ENCODE data around the gene PTTG1IP.
A peak's percentile ranks its signal among the peaks of the same experiment; 100 is the strongest.
"Not testable (repeated sequence)": the region's sequence is repeated elsewhere in the genome, so short reads cannot be mapped to it uniquely, and the experiment has no call there.

PTTG1IP gene

DNA sequence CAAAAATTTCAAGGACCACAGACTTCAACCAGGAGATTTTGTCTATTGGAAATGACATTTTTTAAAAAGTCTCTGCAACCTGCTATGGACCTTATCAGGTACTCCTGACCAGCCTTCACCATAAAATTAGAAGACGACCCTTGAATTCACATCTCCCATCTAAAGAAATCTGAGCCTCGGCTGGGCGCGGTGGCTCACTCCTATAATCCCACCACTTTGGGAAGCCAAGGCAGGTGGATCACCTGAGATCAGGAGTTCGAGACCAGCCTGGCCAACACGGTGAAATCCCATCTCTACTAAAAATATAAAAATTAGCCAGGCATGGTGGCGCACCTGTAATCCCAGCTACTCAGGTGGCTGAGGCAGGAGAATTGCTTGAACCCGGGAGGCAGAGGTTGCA lies 5.7 kb upstream of the PTTG1IP start:
- not testable (repeated sequence) for DNase-seq

DNA sequence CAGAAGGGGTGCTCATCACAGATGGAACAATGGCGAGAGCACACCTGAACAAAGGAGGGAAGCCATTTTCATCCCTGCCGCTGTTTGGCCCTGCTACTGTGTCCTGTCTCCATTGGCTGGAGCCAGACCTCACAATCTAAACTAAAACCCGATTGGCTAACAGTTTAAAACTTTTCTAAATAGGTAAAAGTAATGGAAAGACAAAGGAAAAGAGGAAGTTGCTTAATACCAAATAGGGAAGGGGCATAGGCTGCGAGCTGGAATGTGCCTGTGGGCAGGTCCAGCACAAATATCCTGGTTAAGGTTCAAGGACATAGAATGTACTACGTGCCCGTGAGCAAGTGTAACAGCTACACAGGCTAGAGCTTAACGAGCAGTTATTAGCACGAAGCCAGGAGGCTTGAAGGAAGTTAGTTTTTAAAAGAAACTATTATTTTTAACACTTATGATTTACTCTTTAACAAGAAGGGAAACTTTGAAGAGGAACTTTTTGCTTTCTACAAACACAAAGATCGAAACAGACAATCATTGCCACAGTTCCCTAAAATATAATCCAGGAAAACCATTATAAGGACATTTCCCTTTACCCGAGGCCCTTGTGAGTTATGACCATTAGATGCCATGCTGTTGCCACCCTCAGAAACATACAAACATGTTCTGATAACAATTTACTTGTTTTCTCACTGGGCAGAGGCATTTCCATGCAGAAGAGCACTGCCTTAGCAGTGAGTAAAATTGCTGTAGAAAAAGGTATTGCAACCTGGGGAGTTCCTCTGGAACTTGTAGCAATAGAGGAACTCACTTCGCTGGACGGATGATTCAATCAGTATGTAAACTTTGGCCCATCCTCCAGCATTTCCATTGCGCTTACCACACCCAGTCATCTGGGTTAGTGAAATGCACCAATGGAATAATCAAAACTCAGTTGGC lies 4.8 kb upstream of the PTTG1IP start:
- no peak for DNase-seq

DNA sequence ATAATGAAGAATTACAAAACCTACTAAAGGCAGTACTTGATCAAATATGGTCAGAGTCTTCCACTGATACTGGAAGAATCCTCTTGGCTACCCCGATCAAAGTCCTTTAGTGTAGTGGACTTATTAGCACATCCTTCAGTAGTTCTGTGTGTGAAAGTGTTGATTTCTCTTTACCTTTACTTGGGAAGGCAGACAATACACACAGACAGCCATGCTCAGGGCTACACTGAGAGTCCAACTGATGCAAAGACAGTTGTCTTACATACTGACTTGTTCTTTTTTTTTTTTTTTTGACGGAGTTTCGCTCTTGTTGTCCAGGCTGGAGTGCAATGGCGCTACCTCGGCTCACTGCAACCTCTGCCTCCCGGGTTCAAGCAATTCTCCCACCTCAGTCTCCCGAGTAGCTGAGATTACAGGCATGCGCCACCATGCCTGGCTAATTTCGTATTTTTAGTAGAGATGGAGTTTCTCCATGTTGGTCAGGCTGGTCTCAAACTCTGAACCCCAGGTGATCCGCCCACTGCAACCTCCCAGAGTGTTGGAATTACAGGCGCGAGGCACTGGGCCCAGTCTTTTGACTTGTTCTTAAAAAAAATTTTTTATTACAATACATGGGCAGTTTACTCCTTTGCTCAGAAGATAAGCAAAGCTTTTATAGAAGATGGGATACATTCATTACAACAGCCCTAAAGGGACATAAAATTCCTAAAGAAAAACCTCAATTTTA lies 3.5 kb upstream of the PTTG1IP start:
- DNase-seq: no peak

DNA sequence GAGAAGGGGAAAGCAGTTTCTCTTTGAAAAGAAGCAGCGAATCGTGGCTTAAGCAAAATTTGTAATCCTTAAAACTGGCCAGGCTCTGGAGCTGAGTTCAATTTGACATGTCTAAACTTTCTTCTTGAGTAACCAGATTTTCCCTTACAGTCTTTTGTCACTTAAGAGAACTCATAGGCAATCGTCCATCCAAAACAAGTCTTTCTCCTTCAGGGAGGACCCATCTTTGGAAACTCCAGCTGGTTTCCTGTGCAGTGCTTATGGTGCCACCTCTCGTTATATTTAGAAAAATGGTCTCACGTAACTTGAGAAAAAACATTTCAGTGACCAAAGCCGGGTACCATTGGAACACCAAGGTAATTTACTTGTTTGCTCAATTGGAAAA lies 1.8 kb upstream of the PTTG1IP start:
- no peak for DNase-seq

DNA sequence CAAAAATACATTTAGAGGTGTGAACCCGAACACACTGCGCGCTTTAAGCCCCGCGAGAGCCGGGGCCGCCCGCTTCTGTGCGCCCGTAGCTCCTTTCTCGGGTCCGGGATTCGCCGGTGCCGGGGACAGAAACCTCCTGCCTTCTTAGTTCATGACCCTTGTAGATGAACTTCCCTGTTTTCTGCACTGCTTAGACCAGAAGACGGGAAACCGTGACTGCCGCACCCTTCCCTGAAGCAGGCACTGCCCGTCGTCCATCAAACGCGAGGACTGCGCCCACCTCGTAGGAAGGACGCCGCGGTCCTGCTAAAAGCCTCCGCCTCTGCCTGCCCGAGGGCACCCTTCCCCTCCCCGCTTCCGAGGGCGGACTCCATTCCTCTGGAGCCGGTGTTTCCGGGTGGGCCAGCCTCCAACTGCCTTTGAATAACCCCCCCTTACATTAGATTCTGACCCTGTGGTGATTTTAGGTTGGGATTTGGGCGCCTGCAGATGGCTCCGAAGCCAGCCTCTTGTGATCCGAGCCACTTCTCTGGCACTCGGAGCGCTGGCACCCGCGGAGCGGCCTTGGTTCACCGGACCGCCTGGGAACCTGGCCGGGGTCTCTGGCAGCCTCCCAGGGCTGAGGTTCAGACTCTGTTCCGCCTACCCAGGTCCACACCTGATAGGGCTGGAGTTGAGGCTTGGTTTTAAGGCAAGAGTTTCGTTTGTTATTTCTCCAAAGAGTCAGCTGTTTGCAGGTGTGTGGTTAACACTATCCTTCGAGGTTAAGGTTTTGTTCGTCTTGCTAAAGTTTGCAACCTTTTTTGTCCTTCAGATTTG lies 1.2 kb upstream of the PTTG1IP start:
- DNase-seq: peak; percentile 64

DNA sequence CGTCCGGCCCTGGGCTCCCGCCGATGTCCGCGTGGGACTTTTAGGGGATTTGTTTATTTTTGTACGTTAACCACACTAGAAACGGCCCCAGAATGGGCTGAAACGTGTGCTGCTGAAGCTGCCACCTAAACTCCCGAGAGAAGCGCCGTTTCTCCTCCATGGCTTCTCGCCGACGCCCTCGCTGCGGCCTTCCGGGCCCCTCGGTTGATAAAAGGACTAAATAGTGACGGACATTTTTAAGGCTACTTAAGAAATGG lies 678 bp upstream of the PTTG1IP start:
- no peak for DNase-seq

DNA sequence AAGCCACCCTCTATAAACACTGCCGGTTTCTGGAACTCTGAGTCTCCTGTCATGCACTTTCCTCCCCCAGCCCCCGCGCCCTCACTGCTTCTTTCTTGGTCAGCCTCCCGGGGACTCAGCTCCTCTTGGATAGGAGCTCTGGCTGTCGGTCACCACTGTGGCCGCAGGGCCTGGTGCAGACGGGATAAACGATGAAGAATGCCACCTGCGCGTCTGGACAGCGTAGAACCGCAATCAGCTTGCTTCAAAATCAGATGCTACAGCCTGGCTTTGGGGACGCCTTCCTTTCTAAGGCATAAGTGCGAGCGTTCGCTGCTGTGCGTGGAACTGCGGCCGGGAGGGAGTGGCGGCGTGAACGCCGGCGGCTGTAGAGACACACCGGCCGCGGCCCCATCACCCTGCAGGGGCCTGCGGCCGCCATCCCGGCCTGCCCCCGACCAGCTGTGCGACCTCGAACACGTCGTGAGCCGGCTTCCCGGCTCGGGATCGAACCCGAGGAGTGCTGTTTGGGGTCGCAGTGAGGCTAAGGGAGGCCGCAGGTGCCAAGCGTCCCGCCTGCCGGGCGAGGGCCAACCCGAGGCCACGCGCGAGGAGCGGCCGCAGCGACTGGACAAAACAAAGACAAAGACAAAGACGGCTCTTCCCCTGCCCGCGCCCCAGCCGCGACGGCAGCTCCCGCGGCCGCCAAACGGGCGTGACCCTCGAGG lies 688 bp downstream of the PTTG1IP start:
- DNase-seq: no peak

DNA sequence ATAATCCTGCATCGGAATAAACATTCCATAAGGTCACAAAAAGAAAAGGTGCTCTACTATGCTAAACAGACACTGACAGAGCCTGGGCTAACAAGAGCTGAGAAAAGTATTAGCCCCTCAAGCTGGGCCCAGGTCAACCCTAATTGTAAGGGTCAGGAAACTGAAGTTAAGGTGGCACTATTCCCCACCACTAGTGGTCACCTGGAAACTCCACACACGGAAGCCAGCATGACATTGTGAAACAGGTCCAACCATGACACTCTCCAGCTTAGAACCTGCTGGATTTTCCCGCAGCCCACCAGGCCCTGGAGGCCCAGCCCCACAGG lies 1.2 kb downstream of the PTTG1IP start:
- no peak for DNase-seq

DNA sequence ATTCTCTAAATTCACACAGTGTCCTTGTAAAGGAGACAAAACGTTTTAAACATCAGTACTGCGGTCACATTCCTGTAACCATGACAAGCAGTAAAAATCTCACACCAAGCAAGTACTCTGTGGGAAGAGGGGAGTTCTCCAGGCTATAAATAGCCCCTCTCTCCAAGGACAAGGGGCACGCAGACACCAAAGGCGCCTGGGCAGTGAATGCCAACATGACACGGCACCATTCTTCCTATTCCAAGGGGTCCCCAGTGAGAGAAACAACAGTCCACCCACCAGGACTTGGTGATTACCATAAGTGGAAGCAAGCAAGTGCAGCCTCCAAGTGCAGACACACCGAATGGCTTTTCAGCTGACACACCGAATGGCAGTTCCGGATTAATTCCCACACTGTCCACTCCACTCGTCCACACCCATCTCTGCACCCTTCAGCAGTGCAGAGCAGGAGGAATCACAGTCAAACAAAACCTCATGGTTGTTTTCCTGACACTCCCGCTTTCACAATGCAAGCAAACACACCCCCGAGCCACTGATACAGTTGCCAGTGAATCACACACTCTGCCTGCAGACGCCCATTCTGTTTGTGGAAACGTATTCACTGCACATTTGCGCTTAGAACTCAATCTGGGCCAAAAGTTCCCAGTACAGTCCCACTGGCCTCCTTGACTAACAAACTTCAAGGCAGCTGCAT lies 1.8 kb downstream of the PTTG1IP start:
- DNase-seq: no peak

DNA sequence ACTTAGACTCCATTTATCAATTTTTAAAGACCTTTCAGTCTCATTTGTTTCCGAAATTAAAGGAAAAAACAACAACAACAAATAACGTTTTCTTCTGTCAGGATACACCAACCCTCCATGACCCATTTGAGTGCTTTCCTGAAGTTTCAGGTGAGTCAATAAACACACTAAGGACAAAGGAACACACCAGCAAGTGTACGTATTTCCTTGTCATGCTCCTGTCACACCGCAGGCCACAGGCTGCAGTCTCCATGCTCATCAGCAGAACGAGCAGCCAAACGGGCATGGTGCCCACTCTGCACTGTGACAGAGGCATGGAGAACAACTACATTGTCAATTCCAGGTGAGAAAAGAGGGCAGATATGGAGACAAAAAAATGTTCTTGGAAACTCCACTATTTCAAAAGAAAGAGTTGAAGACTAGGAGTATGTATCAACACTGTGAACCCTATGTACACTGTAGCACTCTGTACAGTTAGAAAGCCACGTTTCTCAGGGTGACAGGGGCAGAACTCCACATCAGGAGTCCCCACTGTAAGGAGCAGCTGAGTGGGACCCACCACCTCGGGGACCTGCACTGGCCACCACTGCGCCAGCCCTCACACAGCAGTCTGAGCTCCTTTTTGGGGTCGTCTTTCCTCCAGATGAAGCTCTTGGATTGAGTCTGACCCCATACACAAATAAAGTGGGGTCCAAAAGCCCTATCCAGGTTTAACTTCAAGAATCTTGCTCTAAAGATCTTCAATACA lies 2.6 kb downstream of the PTTG1IP start:
- DNase-seq: no peak

DNA sequence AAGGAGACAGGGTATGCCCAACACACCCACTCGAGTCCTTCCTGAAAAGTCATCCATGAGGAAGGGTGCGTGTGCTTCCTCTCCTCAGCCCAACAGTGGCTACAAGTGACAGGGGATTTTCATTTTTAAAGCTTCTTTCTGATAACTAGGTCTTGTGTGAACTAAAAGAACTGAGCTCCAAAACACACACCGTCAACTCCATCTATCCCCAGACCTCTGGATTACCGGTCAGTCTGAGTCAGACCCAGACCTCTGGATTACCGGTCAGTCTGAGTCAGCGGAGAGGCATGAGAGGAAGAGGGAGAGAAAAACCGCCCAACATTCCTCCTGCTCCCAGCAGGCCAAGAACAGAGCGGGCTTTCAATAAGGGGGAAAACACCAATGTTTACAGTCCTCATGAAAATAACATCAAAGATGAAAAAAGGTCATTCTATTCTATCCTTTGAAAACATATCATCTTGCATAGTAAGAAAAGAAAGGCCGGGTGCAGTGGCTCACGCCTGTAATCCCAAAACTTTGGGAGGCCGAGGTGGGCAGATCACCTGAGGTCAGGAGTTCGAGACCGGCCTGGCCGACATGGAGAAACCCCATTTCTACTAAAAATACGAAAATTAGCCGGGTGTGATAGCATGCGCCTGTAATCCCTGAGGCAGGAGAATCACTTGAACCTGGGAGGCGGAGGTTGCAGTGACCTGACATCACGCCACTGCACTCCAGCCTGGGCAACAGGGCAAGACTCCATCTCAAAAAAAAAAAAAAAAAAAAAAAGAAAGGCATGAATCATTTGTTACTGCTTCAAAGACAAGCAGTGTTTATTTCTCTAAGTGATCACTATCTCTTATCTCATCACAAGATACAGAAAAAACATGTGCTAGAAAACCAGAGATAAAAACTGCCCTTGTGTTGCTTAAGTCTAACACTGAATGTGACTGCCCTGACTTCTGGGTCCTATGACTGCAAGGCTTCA lies 3.4 kb downstream of the PTTG1IP start:
- DNase-seq: no peak

DNA sequence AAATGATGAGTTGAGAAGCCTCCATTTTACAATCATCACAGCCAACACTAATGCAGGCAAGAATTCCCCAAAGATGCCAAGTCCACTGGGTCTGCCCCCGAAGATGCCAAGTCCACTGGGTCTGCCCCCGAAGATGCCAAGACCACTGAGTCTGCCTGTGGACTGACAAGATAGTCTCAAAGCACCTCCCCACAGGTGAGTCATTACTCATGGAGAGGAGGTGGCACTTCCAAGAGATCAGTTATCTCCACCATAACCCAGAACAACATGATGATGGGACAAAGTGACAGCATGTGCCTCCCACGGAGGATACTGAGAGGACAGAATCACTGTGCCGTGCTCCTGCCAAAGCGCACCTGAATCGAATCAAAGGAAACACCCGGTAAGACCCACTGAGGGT lies 4.8 kb downstream of the PTTG1IP start:
- no peak for DNase-seq

DNA sequence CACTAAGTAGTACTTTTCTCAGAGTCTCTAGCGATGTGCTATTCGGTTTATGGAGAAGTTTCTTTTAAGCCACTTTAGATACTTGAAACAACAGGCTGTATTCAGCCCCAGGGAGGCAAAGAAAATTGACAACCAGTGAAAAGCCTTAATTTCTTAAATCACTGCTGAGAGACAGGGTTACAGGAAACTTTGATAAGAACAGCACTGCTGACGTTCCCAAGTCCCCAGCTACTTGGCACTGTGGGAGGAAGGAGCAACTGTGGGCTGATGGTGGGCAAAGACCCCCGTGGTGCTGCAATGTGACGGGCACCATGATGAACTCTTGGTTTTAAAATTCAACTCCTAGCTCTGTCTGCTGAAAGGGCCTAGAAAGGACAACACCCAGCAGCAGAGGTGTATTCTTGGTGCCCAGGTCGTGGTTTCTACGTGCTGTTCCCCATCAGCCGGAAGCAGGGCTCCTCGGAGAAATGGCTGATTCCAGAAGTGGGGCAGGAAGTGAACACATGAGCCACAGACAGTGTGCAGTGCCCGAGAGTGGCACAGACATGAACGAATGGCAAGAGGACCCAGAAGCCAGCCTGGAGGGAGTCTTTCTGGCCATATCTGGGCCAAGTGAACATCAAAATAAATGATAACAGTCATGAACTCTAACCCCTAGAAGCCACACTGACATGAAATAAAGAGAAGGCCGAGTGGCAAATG lies 5.3 kb downstream of the PTTG1IP start:
- peak; percentile 59 for DNase-seq

DNA sequence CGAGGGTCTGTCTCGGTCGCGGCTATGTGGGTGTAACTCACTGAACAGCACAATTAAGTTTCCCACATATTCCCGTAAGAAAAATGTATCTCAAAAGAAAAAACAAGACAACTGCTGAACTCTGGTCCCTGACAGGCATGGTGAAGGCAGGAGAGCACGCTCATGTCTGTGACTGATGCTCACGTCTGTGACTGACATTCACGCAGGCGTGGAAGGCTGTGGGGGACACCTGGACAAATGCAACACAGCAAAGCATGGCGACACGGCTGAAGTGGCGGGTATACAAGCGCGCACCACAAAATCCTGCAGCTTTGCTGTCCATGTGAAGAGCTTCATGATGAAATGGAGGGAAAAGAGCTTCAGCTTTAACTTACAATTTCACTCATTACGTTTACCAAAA lies 6.0 kb downstream of the PTTG1IP start:
- DNase-seq: no peak

DNA sequence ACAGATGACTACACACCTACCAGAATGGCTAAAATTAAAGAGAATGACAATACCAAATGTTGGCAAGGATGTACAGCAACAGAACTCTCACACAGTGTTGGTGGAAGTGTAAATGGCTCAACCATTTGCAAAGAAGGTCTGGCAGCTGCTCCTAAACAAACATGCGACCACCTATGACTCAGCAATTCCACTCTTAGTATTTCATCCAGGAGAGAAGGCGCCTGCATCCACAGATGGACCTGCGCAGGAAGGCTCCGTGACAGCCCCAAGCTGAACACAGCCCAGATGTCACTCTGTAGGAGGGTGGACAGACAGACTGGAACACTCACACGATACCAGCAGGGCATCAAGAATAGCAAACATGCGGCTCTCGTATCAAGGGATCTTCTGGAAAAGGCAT lies 6.7 kb downstream of the PTTG1IP start:
- no peak for DNase-seq

DNA sequence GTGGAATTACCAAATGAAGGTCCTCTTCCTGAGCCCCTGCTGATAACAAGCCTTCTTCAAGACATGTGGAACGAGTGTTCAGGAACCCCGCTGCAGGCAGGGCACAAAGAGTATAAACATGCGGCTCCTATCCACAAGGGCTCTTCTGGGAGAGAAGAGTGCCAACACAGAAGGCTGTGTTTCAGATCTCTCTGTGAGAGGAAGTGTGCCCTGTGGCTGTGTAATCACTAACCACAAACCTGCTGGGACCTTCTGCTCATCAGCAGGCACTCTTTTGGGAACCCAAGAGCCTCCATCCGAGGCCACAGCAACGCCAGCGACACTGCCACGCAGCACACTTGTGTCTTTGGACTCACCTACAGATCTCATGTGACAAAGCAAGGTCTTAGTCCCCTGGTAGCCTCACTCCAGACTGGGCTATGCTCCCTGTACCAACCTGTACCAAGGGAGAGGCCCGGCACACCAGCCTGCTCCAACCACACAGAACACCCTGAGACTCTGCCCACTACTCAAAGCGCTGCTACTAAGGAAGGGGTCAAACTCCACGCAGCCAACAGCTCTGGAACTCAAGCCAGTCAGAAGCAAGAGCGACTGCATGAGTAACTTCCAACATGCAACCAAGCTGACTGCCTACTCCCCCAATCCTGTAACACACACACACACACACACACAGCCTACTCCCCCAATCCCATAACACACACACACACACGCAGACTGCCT lies 7.8 kb downstream of the PTTG1IP start:
- peak; percentile 46 for DNase-seq

DNA sequence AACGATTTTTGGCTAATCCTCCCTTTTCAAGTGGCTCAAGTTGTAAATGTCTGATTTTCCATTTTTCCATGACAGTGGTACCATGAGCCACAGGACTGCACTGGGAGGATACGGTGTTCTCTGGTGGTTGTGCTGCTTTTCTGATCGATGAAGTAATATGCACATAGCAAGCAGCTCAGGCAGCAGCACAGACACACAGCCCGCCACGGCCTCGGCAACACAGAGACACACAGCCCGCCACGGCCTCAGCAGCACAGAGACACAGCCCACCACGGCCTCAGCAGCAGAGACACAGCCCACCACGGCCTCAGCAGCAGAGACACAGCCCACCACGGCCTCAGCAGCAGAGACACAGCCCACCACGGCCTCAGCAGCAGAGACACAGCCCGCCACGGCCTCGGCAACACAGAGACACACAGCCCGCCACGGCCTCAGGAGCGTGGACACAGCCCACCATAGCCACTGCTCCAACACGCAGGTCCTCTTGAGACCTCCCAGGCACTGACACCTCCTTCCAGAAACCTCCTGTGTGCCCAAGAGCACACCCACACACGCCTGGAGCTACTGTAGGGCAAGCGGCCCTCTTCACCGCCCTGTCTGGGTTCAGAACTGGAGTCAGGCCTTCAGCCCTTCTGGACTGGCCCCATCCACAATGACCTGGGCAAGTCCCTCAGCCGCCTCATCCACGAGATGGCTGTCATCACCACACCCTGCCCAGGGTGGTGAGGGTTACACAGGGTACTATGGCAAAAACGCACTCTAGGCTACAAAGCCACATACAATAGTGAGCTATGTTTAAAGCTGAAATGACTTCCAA lies 10.4 kb downstream of the PTTG1IP start:
- DNase-seq: no peak

DNA sequence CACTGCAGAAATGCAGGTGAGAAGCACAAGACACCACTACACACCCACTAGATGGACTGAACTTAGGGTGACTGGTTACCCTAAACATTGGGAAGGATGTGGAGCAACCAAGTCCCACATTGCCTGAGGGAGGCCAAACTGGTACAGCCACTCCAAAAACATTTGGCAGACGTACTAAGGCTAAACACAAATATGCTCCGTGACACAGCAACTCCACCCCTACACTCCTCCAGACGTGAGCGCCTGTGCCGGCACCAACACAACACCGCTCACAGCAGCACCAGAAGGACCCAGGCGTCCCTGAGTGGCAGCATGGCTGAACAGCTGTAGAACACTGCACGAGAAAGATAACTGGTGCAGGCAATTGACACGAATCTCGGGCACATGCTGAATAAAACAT lies 14.7 kb downstream of the PTTG1IP start:
- no peak for DNase-seq
